Measurements from ENCODE around the gene DOCK2.

DNA sequence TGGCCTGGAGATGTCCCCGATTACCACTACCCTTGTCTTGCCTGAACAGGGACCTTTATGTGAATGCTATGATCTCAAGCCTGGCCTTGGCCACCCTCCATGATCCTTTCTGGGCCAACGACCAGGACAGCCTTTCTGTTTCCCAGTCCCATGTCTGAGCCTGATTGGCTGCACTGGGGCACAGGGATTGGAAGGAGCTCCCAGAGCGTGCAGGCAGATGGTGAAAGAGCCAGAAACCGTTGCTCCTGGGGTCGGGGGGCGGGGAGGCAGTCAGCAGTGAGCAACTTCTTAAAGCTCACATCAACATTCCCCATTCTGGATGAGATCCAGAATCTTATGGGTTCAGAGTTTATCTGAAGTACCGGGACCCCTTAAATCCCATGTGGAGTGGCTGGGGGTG lies 258.9 kb downstream of the DOCK2 start:
- TF ChIP-seq, protein P1, sequence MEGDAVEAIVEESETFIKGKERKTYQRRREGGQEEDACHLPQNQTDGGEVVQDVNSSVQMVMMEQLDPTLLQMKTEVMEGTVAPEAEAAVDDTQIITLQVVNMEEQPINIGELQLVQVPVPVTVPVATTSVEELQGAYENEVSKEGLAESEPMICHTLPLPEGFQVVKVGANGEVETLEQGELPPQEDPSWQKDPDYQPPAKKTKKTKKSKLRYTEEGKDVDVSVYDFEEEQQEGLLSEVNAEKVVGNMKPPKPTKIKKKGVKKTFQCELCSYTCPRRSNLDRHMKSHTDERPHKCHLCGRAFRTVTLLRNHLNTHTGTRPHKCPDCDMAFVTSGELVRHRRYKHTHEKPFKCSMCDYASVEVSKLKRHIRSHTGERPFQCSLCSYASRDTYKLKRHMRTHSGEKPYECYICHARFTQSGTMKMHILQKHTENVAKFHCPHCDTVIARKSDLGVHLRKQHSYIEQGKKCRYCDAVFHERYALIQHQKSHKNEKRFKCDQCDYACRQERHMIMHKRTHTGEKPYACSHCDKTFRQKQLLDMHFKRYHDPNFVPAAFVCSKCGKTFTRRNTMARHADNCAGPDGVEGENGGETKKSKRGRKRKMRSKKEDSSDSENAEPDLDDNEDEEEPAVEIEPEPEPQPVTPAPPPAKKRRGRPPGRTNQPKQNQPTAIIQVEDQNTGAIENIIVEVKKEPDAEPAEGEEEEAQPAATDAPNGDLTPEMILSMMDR (IDR thresholded peaks at IDR 0.05), result no peak
- TF ChIP-seq SIN3A (IDR thresholded peaks at IDR 0.05; ENCODE audit: borderline replicate concordance, insufficient read depth, low read depth, low read length) (no peak), POLR2AphosphoS5 (IDR thresholded peaks at IDR 0.05; ENCODE audit: low read depth, low read length) (no peak)
